Hair follicle dermal papilla cell (primary cell): ENCODE measurements around the gene UBE2B. TPM values are rescaled to one million over a fixed set of nuclear protein-coding genes. Genes with fewer than 3 reads are reported as not detected.

ENCODE experiments used
- total RNA-seq: library from RNA; depleted of rRNA; stranded (reverse); fragments of >200 nt; gene quantifications from 2 replicates; pipeline ENCODE4 v1.2.3, GENCODE V29; 2012

UBE2B gene
- total RNA-seq: 13.0 and 17.7 TPM in 2 replicates

GRCh38 chr5:134370871-134371833 is at the start of gene UBE2B:
UBE2B (plus strand) TSS chr5:134371569; CDS start chr5:134371596, 27 bp downstream.

GRCh38 chr5:134411546-134412266 is 40.3 kb downstream of the UBE2B start, which contains the start of gene CDKN2AIPNL:
CDKN2AIPNL (minus strand) TSS chr5:134411881; CDS start chr5:134411854, 27 bp downstream.

Other genes with a start within 250 kb of the UBE2B start
- 81.0 and 147 TPM in 2 replicates for gene SKP1, start 194.6 kb upstream of the UBE2B start, total RNA-seq
- gene PPP2CA, start 145.5 kb upstream of the UBE2B start, total RNA-seq: 81.8 and 98.4 TPM in 2 replicates
- 1.2 and 1.9 TPM in 2 replicates for gene CDKL3, start 4.4 kb upstream of the UBE2B start, total RNA-seq
- 14.6 and 18.3 TPM in 2 replicates for gene CDKN2AIPNL, start 40.3 kb downstream of the UBE2B start, total RNA-seq
- 29.6 and 34.2 TPM in 2 replicates for gene JADE2, start 154.1 kb downstream of the UBE2B start, total RNA-seq